ENCODE measurements around the gene GLB1L. TPM values are rescaled to one million over a fixed set of nuclear protein-coding genes. Genes with fewer than 3 reads are reported as not detected.

Gene GLB1L
- total RNA-seq, 2 donors from 2014 or later: 2.1 to 2.5 TPM

- no peaks in the 10 kb centered on the region for H3K36me3 ChIP-seq
- intact Hi-C loops (cut with DNase I): no loop called here
- H3K9me3 ChIP-seq: no peaks in the 10 kb centered on the region
- H3K4me3 ChIP-seq: no peak overlapping the region
- DNase-seq: no peak
- no peak overlapping the region for H3K9ac ChIP-seq (ENCODE audit: low read depth in 2 of 2, low read length in 2 of 2)
- no peaks in the 10 kb centered on the region for H3K4me1 ChIP-seq
- H3K27me3 ChIP-seq: no peaks in the 10 kb centered on the region
- no peak overlapping the region for H3K27ac ChIP-seq
- TF ChIP-seq CTCF (IDR thresholded peaks at IDR 0.05): no peak
Observed at GRCh38 chr2:219284501-219285372, 39.5 kb upstream of the GLB1L start.

GRCh38 chr2:219282943-219283581 lies 37.8 kb upstream of the GLB1L start:
- no peak for TF ChIP-seq CTCF (IDR thresholded peaks at IDR 0.05)
- no peak for DNase-seq
- no peak overlapping the region for H3K27ac ChIP-seq
- intact Hi-C loops (cut with DNase I): no loop called here
- H3K27me3 ChIP-seq: no peaks in the 10 kb centered on the region
- H3K9me3 ChIP-seq: no peaks in the 10 kb centered on the region
- H3K36me3 ChIP-seq: no peaks in the 10 kb centered on the region
- H3K9ac ChIP-seq (ENCODE audit: low read depth in 2 of 2, low read length in 2 of 2): no peak overlapping the region
- H3K4me1 ChIP-seq: peaks cover under 1% of the 10 kb centered on the region
- H3K4me3 ChIP-seq: no peak overlapping the region

- H3K4me3 ChIP-seq: no peak overlapping the region
- intact Hi-C loops (cut with DNase I): no loop called here
- no peak overlapping the region for H3K9ac ChIP-seq (ENCODE audit: low read depth in 2 of 2, low read length in 2 of 2)
- H3K4me1 ChIP-seq: peaks cover 6% of the 10 kb centered on the region
- H3K27ac ChIP-seq: no peak overlapping the region
- no peaks in the 10 kb centered on the region for H3K9me3 ChIP-seq
- TF ChIP-seq CTCF (IDR thresholded peaks at IDR 0.05): no peak
- H3K27me3 ChIP-seq: no peaks in the 10 kb centered on the region
- DNase-seq: no peak
- H3K36me3 ChIP-seq: no peaks in the 10 kb centered on the region
Observed at GRCh38 chr2:219282375-219282774, 37.1 kb upstream of the GLB1L start.

- DNase-seq: no peak
- H3K27me3 ChIP-seq: no peaks in the 10 kb centered on the region
Observed at GRCh38 chr2:219281588-219281987, 36.3 kb upstream of the GLB1L start.

GRCh38 chr2:219280651-219281050 lies 35.4 kb upstream of the GLB1L start:
- no peak for TF ChIP-seq CTCF (IDR thresholded peaks at IDR 0.05)
- Histone ChIP-seq H3K36me3 (no peaks in the 10 kb centered on the region), H3K9me3 (no peaks in the 10 kb centered on the region), H3K9ac (ENCODE audit: low read depth in 2 of 2, low read length in 2 of 2) (no peak overlapping the region), H3K27me3 (no peaks in the 10 kb centered on the region), H3K4me1 (peaks cover 6% of the 10 kb centered on the region), H3K4me3 (no peak overlapping the region), H3K27ac (no peak overlapping the region)
- DNase-seq: no peak
- intact Hi-C loops (cut with DNase I): no loop called here

More at GRCh38 chr2:219281588-219281987, 36.3 kb upstream of the GLB1L start:
- Histone ChIP-seq H3K9ac (ENCODE audit: low read depth in 2 of 2, low read length in 2 of 2) (no peak overlapping the region), H3K36me3 (no peaks in the 10 kb centered on the region), H3K9me3 (no peaks in the 10 kb centered on the region), H3K4me1 (peaks cover 6% of the 10 kb centered on the region), H3K4me3 (no peak overlapping the region), H3K27ac (no peak overlapping the region)
- intact Hi-C loops (cut with DNase I): no loop called here
- no peak for TF ChIP-seq CTCF (IDR thresholded peaks at IDR 0.05)

All from colonic mucosa (tissue), 4 donors.